ENCODE measurements around the gene JOSD1. TPM values are rescaled to one million over a fixed set of nuclear protein-coding genes. Genes with fewer than 3 reads are reported as not detected.

JOSD1 gene
- total and polyA plus RNA-seq, 2 of the 4 experiments (the other 2 are of a cell fraction), result 30.2 to 35.8 TPM

- TF ChIP-seq MAZ (IDR thresholded peaks at IDR 0.05; ENCODE audit: borderline replicate concordance, low read depth, low read length), result no peak
- dilution Hi-C loops (cut with HindIII; ENCODE audit: low sequenced_read_pairs, unreplicated experiment), result no loop called here
- no peak overlapping the region for H2BK5ac ChIP-seq (ENCODE audit: low read depth, low read length, poor library complexity, severe bottlenecking)
- no peaks in the 10 kb centered on the region for H3K9me3 ChIP-seq (ENCODE audit: control insufficient read depth, insufficient read depth, low read length)
- H3K4ac ChIP-seq (ENCODE audit: low read depth, low read length), result no peak overlapping the region
- H4K91ac ChIP-seq (ENCODE audit: insufficient read depth, low read depth, low read length), result no peak overlapping the region
- H3K18ac ChIP-seq (ENCODE audit: low read depth, low read length), result no peak overlapping the region
- no peak overlapping the region for H3K4me3 ChIP-seq (ENCODE audit: insufficient read depth, low read depth, low read length)
- no peak overlapping the region for H2AK9ac ChIP-seq (replicated peaks; ENCODE audit: low read depth, low read length, poor library complexity)
- H2BK120ac ChIP-seq (ENCODE audit: low read depth, low read length), result no peak overlapping the region
- H3K4me2 ChIP-seq (ENCODE audit: low read depth, low read length), result no peak overlapping the region
- H3K14ac ChIP-seq (replicated peaks; ENCODE audit: low read depth, low read length), result no peak overlapping the region
- no peak for DNase-seq
- ChIA-PET POLR2A (ENCODE audit: unreplicated experiment) (no interaction called here), CTCF (interaction anchor here (0.6 kb wide), 1 partner anchor 622 kb away, joined by 4 read pairs; no protein-coding TSS in a partner anchor)
- H3K56ac ChIP-seq (ENCODE audit: extremely low read depth, insufficient read depth, low read length), result no peak overlapping the region
- H3K36me3 ChIP-seq (ENCODE audit: control insufficient read depth, insufficient read depth, low read length), result peaks cover 24% of the 10 kb centered on the region
- no TSS peak for BruUV-seq (replicated peaks)
- H2AK5ac ChIP-seq (ENCODE audit: low read depth, low read length), result no peak overlapping the region
- intact Hi-C loops (cut with micrococcal nuclease), result no loop called here
- H2AFZ ChIP-seq (replicated peaks; ENCODE audit: low read length, poor library complexity), result no peak overlapping the region
- H2BK15ac ChIP-seq (ENCODE audit: low read depth, low read length), result no peak overlapping the region
- H3K27ac ChIP-seq (ENCODE audit: insufficient read depth, low read length), result no peak overlapping the region
- no peak overlapping the region for H4K8ac ChIP-seq (ENCODE audit: low read depth in 2 of 2, low read length in 2 of 2)
- no peaks in the 10 kb centered on the region for H3K4me1 ChIP-seq (ENCODE audit: control insufficient read depth, insufficient read depth, low read length)
- H4K5ac ChIP-seq (ENCODE audit: low read depth, low read length), result no peak overlapping the region
- no peak overlapping the region for H3K23ac ChIP-seq (ENCODE audit: low read depth, low read length)
- no peak overlapping the region for H2BK20ac ChIP-seq (ENCODE audit: low read depth, low read length)
- peaks cover 0 to 5% of the 10 kb centered on the region in 2 experiments; a peak in 1 of 4 replicates for H3K79me1 ChIP-seq (ENCODE audit: low read depth in 1 of 2, low read length in 2 of 2)
- H3K27me3 ChIP-seq (ENCODE audit: control insufficient read depth, insufficient read depth, low read length), result no peaks in the 10 kb centered on the region
- WGBS, 2 experiments (ENCODE audit: extremely low coverage in 2 of 2, insufficient read length in 1 of 2), result 86% methylated on average over 3 of the region's 5 CpGs; no CpG with 5 or more reads in 1 of the 2 experiments
- H4K20me1 ChIP-seq (ENCODE audit: insufficient read depth, low read length), result no peaks in the 10 kb centered on the region
- in situ Hi-C loops (cut with MboI; ENCODE audit: low sequenced_read_pairs), result no loop called here
- peaks cover 5% of the 10 kb centered on the region; the same call in 1 of the 2 replicates for H3K9me1 ChIP-seq (ENCODE audit: insufficient read depth, low read length)
- no peak overlapping the region for H3K9ac ChIP-seq (ENCODE audit: low read depth, low read length)
- ATAC-seq (ENCODE audit: low read depth), result no peak
Observed at GRCh38 chr22:38674888-38675287, 25.9 kb downstream of the JOSD1 start.

Measured in IMR-90 (cell line).